Pericardium fibroblast (primary cell): Measurements from ENCODE around the gene MRPL43. TPM values are rescaled to one million over a fixed set of nuclear protein-coding genes. Genes with fewer than 3 reads are reported as not detected.

Source experiments
- total RNA-seq: library from RNA; depleted of rRNA; stranded (reverse); fragments of >200 nt; gene quantifications from 2 replicates; pipeline ENCODE4 v1.2.3, GENCODE V29; 2015

Gene MRPL43
- 81.3 and 95.6 TPM in 2 replicates for total RNA-seq

GRCh38 chr10:100986952-100987684 is at the start of gene MRPL43, which contains the start of gene TWNK:
TSS of gene MRPL43 (minus strand) at chr10:100987497. CDS start at chr10:100987443, 54 bp downstream.
TSS of gene TWNK (plus strand) at chr10:100987543. CDS start at chr10:100988211, 668 bp downstream.

DNA sequence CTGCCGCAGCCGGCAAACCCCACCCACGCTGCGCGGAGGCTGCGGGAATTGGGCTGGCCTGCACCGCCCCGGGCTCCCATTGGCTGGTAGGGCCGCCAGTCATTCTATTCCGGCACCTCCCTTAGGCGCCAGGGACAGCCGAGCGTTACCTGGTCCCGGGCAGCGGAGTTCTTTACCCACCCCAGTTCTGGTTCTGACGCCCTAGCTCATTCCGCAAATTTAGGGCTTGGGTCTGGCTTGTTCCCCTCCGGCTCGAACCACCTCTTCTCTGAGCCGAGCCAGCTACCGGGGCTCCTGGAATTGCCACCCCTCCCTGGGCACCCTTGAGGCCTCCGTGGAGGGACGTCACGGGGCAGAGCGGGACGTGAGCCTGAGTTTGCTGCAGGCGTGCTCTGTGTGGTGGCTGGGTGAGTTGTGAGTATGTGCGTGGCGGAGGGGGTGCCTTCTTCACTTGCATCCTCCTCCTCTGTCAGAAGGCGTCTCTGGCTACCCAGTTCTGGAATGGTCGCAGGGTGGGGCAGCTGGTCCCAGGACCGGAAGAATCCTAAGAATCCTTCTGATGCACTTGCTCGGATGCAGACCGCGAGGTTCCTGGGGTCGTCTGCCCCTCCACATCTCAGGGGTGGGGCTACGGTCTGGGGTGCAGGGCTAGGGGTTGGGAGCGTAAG is 44.0 kb upstream of the MRPL43 start, which contains the start of the genes PDZD7 and SFXN3:
Gene PDZD7 (minus strand): TSS at position 2 of the 668 bp plus-strand sequence. CDS start 910 bp downstream, outside the sequence.
Gene SFXN3 (plus strand): TSS at position 107 of the 668 bp plus-strand sequence. CDS start 3,461 bp downstream, outside the sequence.

DNA sequence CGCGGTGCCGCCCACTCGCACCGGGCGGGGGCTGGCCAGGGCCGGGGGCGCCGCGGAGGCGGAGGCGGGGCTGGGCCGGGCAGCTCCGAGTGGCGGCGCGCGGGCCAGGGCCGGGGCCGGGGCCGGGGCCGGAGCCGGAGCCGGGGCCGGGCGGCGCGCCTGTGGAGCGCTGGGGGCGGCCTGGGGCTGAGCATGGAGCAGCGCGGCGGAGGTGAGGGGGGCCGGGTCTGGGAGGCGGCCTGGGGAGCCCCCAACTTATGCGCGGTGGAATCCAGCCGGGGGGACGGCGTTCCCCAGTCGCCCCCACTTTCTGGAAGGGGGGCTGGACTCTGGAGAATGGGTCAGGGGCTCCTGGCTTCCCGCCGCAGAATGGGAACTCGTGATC is 12.4 kb upstream of the MRPL43 start, which contains the start of gene LZTS2:
Gene LZTS2 (plus strand): TSS at position 67 of the 385 bp plus-strand sequence. CDS start 2,731 bp downstream, outside the sequence.

GRCh38 chr10:100969187-100970075 is 17.9 kb downstream of the MRPL43 start, which contains the start of gene SEMA4G:
TSS of gene SEMA4G (plus strand) at chr10:100969504. CDS start at chr10:100972913, 3,409 bp downstream.

Other genes with a start within 250 kb of the MRPL43 start
- gene PAX2, start 241.9 kb downstream of the MRPL43 start, total RNA-seq = not detected in 2 replicates
- 8.6 and 13.9 TPM in 2 replicates for gene SLF2, start 74.5 kb downstream of the MRPL43 start, total RNA-seq
- gene SEMA4G, start 18.0 kb downstream of the MRPL43 start, total RNA-seq = 1.4 and 2.3 TPM in 2 replicates
- 5.7 and 16.5 TPM in 2 replicates for gene TWNK, start within 50 bp of the MRPL43 start, total RNA-seq
- gene LZTS2, start 12.3 kb upstream of the MRPL43 start, total RNA-seq = 103 and 114 TPM in 2 replicates
- 0.35 and 1.4 TPM in 2 replicates for gene PDZD7, start 43.6 kb upstream of the MRPL43 start, total RNA-seq
- 54.8 and 58.3 TPM in 2 replicates for gene SFXN3, start 43.7 kb upstream of the MRPL43 start, total RNA-seq
- 16.7 and 24.3 TPM in 2 replicates for gene KAZALD1, start 74.5 kb upstream of the MRPL43 start, total RNA-seq
- gene TLX1, start 143.8 kb upstream of the MRPL43 start, total RNA-seq = not detected in 2 replicates
- under 0.01 TPM in 1 of 2 replicates, not detected in the other for gene LBX1, start 242.0 kb upstream of the MRPL43 start, total RNA-seq